Measurements from ENCODE around the gene ULK4.
"Not testable (repeated sequence)": the region's sequence is repeated elsewhere in the genome, so short reads cannot be mapped to it uniquely, and the experiment has no call there.

ULK4 gene

DNA sequence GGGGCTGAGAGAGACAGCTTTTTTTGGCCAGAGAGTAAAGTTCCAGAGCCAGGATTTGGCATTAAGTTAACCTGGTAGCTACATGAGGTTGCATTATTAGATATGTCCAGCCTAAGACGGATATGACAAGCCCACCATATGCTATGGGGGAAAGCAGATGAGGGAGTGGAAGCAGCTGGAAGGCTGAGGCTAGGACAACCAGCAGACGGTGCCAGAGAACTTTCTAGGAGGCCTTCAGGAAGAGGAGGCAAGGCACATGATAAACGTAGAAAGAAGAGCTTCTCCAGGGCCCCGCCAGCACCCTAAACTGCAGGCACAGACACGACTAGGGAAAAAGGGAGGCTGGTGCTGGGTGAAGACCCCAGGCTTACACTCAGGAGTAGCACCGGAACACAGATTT, 675.6 kb downstream of the ULK4 start:
- DNase-seq: no peak

GRCh38 chr3:41284934-41285333, 677.0 kb downstream of the ULK4 start:
- not testable (repeated sequence) for DNase-seq

DNA sequence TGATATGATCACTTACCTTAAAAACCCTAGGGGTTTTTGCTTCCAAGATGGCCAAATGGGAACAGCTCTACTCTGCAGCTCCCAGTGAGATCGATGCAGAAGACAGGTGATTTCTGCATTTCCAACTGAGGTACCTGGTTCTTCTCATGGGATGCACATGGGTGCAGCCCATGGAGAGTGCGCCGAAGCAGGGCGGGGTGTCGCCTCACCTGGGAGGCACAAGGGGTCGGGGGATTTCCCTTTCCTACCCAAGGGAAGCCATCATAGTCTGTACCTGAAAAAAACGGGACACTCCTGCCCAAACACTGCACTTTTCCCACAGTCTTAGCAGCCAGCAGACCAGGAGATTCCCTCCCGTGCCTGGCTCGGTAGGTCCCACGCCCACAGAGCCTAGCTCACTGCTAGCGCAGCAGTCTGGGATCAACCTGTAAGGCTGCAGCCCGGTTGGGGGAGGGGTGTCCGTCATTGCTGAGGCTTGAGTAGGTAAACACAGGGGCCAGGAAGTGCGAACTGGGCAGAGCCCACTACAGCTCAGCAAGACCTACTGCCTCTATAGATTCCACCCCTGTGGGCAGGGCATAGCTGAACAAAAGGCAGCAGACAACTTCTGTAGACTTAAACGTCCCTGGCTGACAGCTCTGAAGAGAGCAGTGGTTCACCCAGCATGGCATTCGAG, 684.0 kb downstream of the ULK4 start:
- no peak for DNase-seq

DNA sequence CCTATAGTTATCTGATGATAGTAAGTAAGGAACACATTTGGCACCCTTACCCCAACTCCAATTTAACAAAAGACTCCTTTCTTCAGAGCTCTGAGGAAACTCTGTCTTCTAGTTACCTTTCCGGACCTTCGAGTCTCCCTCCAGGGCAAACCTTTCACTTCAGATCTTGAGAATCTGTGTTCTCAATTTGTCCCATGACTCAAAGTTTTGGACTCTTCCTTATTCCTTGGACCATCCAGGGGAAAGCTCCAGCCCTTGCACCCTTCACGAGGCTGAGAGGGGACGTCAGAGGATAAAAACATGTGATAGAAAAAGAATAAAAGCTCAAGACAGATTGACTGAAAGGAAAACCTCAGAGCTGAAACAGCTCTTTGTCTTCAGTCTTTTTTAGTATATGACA, 685.7 kb downstream of the ULK4 start:
- DNase-seq: no peak

- no peak for DNase-seq
These were observed 686.8 kb downstream of the ULK4 start for GRCh38 chr3:41274944-41275668.

DNA sequence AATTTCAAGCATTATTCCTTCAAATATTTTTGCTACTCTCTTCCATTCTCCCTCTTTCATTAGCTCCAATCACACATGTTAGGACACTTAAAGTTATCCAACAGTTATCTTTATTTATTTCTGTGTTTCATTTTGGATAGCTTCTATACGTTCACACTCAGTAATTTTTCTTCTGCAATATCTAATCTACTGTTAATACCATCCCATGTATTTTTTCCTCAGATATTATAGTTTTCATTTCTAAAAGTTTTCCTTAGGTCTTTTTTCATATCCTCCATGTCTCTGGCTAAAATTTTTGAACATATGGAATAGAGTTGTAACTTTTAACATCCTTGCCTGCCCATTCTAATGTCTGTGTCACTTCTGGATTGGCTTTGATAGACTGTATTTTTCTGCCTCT, 689.2 kb downstream of the ULK4 start:
- DNase-seq: no peak

DNA sequence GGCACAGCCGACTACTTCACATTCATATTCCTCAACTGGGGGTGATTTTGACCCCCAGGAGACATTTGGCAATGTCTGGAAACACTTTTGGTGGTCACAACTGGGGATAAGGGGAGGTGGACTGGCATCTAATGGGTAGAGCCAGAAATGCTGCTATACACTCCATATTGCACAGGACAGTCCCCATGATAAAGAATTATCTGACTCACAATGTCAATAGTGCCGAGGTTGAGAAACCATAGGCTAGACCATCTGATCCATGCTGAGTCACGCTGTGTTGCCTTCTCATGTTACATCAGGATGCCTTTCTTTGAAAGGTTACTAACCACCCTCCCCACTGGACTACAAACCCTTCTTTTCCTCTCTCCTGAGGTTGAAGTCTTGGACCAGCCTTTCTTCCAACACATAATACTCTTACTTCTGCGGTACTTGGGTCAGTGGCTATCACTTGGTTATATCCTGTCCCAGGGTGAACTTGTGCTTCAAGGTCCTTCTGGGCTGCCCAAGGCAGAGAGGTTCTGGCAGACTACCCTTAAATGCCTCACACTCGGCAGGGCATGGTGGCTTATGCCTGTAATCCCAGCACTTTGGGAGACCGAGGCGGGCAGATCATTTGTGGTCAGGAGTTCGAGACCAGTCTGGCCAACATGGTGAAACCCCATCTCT, 693.8 kb downstream of the ULK4 start:
- DNase-seq: no peak

GRCh38 chr3:41265823-41266273, 696.1 kb downstream of the ULK4 start:
- no peak for DNase-seq

- no peak for DNase-seq
These were observed 696.8 kb downstream of the ULK4 start for GRCh38 chr3:41265011-41265545.

- DNase-seq: no peak
These were observed 701.8 kb downstream of the ULK4 start for GRCh38 chr3:41260063-41260450.

GRCh38 chr3:41259449-41260062, 702.3 kb downstream of the ULK4 start:
- no peak for DNase-seq

DNA sequence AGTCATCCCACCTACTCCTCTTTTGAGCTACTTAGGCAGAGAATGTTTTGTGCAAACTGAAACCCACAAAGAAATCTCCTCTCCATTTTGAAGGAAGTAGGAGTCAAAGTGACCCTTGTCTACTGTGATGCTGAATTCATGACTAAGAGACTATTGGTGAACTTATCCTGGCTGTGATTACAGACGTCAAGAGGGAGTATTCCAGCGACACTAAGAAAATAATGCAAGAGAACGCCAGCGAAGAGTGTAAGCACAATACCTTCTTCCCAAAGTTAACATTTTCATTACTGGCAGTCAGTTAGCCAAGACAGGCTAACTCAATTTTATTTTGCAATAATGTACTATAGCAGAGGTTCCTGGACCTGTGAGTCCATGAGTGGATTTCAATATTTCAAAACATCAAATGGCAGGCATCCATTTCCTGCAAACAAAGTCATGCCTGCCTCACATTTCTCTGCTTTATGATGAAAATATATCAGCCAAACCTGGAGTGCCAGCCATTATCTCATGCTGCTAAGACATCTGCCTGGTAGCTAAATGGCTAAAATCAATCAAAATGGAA, 703.6 kb downstream of the ULK4 start:
- DNase-seq: no peak

- DNase-seq: no peak
These were observed 710.3 kb downstream of the ULK4 start for GRCh38 chr3:41251593-41251992.

GRCh38 chr3:41250825-41251224, 711.1 kb downstream of the ULK4 start:
- no peak for DNase-seq

- no peak for DNase-seq
These were observed 712.6 kb downstream of the ULK4 start for GRCh38 chr3:41249318-41249717.

GRCh38 chr3:41248525-41248924, 713.4 kb downstream of the ULK4 start:
- no peak for DNase-seq

DNA sequence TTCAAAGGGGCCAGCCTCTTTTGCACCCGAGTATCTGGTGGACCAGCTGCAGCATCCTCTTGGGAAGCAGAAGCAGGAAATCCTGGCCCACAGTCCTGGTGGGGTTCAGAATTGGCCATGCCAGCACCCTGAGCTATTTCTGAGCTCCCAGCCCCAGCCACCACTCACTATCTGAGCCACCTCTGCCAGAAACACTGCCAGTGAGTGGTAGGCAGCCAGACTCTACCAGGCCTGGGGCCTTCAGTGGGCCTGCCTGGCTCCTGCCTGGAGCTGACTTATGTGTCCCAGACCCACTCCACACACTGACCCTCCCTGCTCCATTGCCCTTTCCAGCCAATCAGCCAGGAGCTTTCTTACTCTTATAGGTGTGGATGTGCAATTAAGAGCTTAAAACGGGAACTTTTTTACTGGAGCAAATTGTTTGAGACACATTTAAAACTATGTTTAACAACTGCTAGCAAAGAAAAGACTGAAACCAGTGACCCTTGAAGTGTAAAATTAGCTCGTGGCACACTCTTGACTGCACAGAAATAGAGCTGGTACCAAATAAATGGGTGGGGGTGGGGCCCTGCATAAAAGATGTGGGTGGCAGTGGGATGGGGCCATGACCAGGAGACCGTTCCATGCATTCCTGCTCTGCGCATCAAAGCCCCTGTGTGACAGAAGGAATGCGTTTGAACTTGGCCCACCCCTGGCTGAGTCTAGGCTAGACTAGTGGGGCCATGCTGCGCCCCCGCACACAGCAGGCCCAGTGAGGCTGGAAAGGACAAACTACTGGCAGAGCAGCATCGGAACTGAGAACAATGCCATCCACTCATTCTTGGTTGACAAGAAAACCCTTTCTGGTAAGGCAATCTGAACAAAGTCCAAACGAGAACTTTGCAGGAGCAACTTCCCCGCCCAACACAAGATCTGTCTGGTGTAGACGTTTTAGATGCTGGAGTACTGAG, 714.6 kb downstream of the ULK4 start:
- DNase-seq: no peak

- DNase-seq: no peak
These were observed 717.1 kb downstream of the ULK4 start for GRCh38 chr3:41244620-41245336.

DNA sequence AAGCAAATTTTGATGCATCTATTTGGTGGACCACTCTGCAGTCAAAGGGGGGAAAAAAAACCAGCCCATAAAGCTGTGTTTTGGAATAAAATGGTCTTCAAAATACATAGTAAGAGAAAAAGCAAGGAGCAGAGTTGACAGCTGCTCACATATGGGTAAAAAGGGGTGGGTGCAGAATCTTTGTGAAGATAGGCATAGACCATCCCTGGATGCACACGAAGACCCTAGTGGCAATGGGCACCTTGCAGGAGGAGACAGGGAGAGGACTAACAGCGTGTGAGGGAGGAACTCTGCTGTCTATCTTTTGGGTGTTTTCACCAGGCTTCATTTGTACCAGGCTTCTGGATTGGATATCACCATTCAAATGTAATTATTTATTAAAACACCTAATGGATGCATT, 718.7 kb downstream of the ULK4 start:
- no peak for DNase-seq

DNA sequence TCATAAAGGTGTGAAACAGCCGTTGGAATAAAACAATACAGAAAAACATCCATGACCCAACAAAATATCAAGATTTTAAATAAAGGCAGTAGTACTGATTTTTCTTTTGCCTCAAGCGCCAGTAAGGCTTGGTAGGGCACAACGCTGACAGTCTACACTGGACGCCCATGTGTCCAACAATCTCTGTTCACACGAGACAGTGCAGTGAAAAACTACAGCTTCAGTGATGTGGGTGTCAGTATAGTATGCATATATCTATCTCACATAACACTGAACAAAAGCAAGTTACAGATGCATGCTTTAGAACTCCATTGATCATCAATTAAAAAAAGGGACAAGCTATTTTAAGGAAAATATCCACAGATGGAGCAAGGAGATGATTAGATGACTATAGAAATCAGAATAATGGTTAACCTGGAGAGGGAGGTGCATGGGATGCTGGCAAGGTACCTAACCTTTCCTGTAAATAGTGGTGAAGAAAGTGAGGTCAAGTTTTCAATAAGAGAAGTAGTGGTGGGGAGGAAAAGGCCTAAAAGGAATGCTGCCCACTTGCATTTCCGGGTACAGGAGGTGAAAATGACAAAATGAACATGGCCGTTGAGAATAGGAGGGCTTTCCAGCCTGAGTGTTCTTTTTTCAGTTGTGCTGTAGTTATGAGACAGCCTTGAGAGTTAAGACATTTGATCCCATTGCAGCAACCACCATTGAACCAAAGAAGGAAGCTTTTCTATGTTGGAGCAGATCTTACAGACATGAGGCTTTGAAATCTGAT, 719.9 kb downstream of the ULK4 start:
- DNase-seq: no peak

Data from stimulated activated CD4-positive, alpha-beta T cell treated with anti-CD3 and anti-CD28 coated beads, Interleukin-2, amount 100 ng/mL, for 24 hours (primary cell).